GM12878 (cell line): ENCODE results near the gene NFE2L3. TPM values are rescaled to one million over a fixed set of nuclear protein-coding genes. Genes with fewer than 3 reads are reported as not detected.

Experiments
- ATAC-seq: fragments of 200-7000 bp; cut with Tn5 transposase; 3 replicates; pipeline ENCODE4 v1.9.1; 2020; ENCODE audit warnings: mild to moderate bottlenecking, moderate library complexity
- BruUV-seq: library from RNA; stranded (reverse); fragments of 400-500 nt; replicated peaks from 2 replicates; lab custom pipeline; 2021; lab: Mats Ljungman, UMichigan
- CTCF ChIA-PET: fragments of 300-600 bp; sonication (Branson Sonifier 250); formaldehyde crosslinking; extraction: SDS; loops from one replicate; lab custom pipeline; 2021; ENCODE audit warnings: inconsistent platforms; lab: Yijun Ruan, JAX
- POLR2A ChIA-PET: fragments of 350-600 bp; formaldehyde crosslinking; extraction: SDS; loops from one replicate; lab custom pipeline; 2021; ENCODE audit warnings: inconsistent platforms; lab: Charles Lee
- RAD21 ChIA-PET: fragments of 300-600 bp; sonication (Branson Sonifier 250); formaldehyde crosslinking; loops from one replicate; lab custom pipeline; 2023; ENCODE audit warnings: antibody characterized with exemption; ENCODE audit not compliant: unreplicated experiment; lab: Charles Lee
- SMC1A ChIA-PET: fragments of 300-600 bp; sonication (Branson Sonifier 250); formaldehyde crosslinking; loops from one replicate; lab custom pipeline; 2023; ENCODE audit not compliant: unreplicated experiment, uncharacterized antibody; lab: Charles Lee
- DNase-seq: peaks from one replicate; pipeline ENCODE4 v3.0.0-alpha.2; 2011; ENCODE audit warnings: low read depth, low spot score
- FAIRE-seq: peaks from 3 replicates; lab custom pipeline; 2011; peaks lifted over from hg19 to GRCh38; lab: Jason Lieb, UNC
- H2AFZ ChIP-seq: 2 replicates; pipeline ENCODE4 v1.6.0; 2011; ENCODE audit warnings: low read depth, low read length, control low read depth; ENCODE audit not compliant: control insufficient read depth
- H3K27ac ChIP-seq: 2 replicates; pipeline ENCODE4 v1.5.1; 2011; ENCODE audit warnings: control low read depth; ENCODE audit not compliant: control insufficient read depth, insufficient read depth
- H3K27me3 ChIP-seq, 2 experiments: replicated peaks in 1 of 2; 2 replicates each; pipeline versions ENCODE4 v1.6.0 to v1.6.1; 2011; ENCODE audit warnings: low read length in 1 of 2; ENCODE audit not compliant: control insufficient read depth in 2 of 2, insufficient read depth in 2 of 2
- H3K36me3 ChIP-seq, 2 experiments: 2 replicates each; pipeline ENCODE4 v1.5.1; 2011; ENCODE audit warnings: low read length in 1 of 2; ENCODE audit not compliant: control insufficient read depth in 2 of 2, insufficient read depth in 2 of 2
- H3K4me1 ChIP-seq: 2 replicates; pipeline ENCODE4 v1.6.1; 2011; ENCODE audit warnings: mild to moderate bottlenecking, low read length, moderate library complexity, mixed read lengths; ENCODE audit not compliant: control insufficient read depth, insufficient read depth
- H3K4me2 ChIP-seq: 2 replicates; pipeline ENCODE4 v1.6.0; 2011; ENCODE audit warnings: control low read depth; ENCODE audit not compliant: control insufficient read depth, insufficient read depth
- H3K4me3 ChIP-seq: fragments of 200-600 bp; sonication (generic); 2 replicates; pipeline ENCODE4 v1.5.1; 2016
- H3K79me2 ChIP-seq: 2 replicates; pipeline ENCODE4 v1.6.0; 2011; ENCODE audit warnings: low read length; ENCODE audit not compliant: control insufficient read depth, insufficient read depth
- H3K9ac ChIP-seq: 2 replicates; pipeline ENCODE4 v1.8.0; 2011; ENCODE audit warnings: low read length, control low read depth, mixed read lengths; ENCODE audit not compliant: control insufficient read depth, insufficient read depth
- H3K9me3 ChIP-seq: replicated peaks from 3 replicates; pipeline ENCODE4 v1.5.1; 2011; ENCODE audit warnings: mild to moderate bottlenecking, low read length; ENCODE audit not compliant: control insufficient read depth, insufficient read depth
- H4K20me1 ChIP-seq: 2 replicates; pipeline ENCODE4 v1.6.0; 2011; ENCODE audit not compliant: control insufficient read depth, insufficient read depth
- RB1 ChIP-seq: fragments of 450-650 bp; formaldehyde crosslinking; IDR thresholded peaks from 2 replicates; pipeline ENCODE4 v1.6.1; 2017; ENCODE audit warnings: mild to moderate bottlenecking, borderline replicate concordance
- SMAD5 ChIP-seq: IDR thresholded peaks from 2 replicates; pipeline ENCODE4 v1.6.1; 2016; ENCODE audit warnings: antibody characterized with exemption, low read depth
- SPI1 ChIP-seq: IDR thresholded peaks from 2 replicates; pipeline ENCODE4 v1.6.1; 2011; ENCODE audit warnings: low read depth, mild to moderate bottlenecking, low read length, moderate library complexity, borderline replicate concordance; ENCODE audit not compliant: insufficient read depth
- ZNF274 ChIP-seq: IDR thresholded peaks from one replicate; pipeline ENCODE4 v1.8.0; 2011; ENCODE audit not compliant: insufficient read length, insufficient read depth
- WGBS: methylation state at CpG from one replicate; pipeline ENCODE4 v1.1.6; 2016; ENCODE audit warnings: low lambda C conversion rate; ENCODE audit not compliant: insufficient replicate concordance, insufficient coverage; ENCODE audit errors: missing lambda C conversion rate; 5-methylcytosine and 5-hydroxymethylcytosine counted together
- in situ Hi-C: fragments of 300-500 bp; cut with MboI; formaldehyde crosslinking; loops from 9 replicates; pipeline ENCODE4 v1.14.3; 2018; ENCODE audit warnings: mixed read lengths
- intact Hi-C: fragments of 100-400 bp; cut with micrococcal nuclease; formaldehyde crosslinking; loops from one replicate; pipeline ENCODE4 v1.14.2; 2022; ENCODE audit not compliant: unreplicated experiment
- polyA plus RNA-seq, 11 experiments: library from polyadenylated mRNA; depleted of rRNA in 4 of 11; unstranded in 6 of 11; stranded (reverse) in 5 of 11; fragments of >200 nt; fragmentation: Nextera tagmentation in 4 of 11; fragmentation: Illumina TruSeq in 1 of 11; extraction: Ambion mirVana in 4 of 11; extraction: Trizol in 1 of 11; gene quantifications; 1 replicate in 1 of 11; 2 replicates in 10 of 11; pipeline versions ENCODE4 v1.2.1 to v1.2.3, GENCODE V29; 2011 to 2016; ENCODE audit warnings: inconsistent platforms in 2 of 11, missing spikeins in 2 of 11, low read depth in 1 of 11
- total RNA-seq, 4 experiments: library from RNA; depleted of rRNA in 3 of 4; stranded (reverse); fragments of >200 nt in 3 of 4; fragmentation: Illumina TruSeq in 1 of 4; extraction: Trizol in 1 of 4; gene quantifications; 2 replicates each; pipeline versions ENCODE4 v1.2.1 to v1.2.3, GENCODE V29; 2013 to 2021
- TF ChIP-seq, protein P1 (sequence below): fragments of 450-650 bp; IDR thresholded peaks from 2 replicates; pipeline ENCODE4 v1.6.1; 2016; ENCODE audit warnings: mild to moderate bottlenecking

Gene NFE2L3
- total and polyA plus RNA-seq, 10 of the 15 experiments (the other 5 are each of a cell fraction or from before 2014, with no cell fraction given): 4.4 to 34.9 (median 13.0) TPM

DNA sequence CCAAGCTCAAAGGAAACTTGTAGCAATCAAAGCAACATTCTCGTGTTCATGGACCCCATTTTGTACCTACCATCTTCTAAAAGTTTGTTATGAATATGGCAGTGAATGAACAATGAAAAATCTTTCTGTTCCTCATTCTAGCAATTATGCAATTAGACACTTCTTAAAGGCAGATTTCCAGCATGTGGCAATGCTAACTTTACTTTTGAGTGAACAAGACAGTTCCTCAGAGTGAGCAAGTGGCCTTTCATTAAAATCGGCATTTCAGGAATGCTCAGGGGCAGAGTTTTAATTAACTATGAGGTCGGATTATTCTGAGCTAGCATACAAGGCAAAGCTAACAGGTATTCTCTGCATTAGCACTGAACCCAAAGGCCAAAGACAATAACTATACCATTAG lies 48.4 kb upstream of the NFE2L3 start:
- TF ChIP-seq, protein P1, sequence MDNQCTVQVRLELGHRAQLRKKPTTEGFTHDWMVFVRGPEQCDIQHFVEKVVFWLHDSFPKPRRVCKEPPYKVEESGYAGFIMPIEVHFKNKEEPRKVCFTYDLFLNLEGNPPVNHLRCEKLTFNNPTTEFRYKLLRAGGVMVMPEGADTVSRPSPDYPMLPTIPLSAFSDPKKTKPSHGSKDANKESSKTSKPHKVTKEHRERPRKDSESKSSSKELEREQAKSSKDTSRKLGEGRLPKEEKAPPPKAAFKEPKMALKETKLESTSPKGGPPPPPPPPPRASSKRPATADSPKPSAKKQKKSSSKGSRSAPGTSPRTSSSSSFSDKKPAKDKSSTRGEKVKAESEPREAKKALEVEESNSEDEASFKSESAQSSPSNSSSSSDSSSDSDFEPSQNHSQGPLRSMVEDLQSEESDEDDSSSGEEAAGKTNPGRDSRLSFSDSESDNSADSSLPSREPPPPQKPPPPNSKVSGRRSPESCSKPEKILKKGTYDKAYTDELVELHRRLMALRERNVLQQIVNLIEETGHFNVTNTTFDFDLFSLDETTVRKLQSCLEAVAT: no peak
- TF ChIP-seq SPI1: peak; percentile 59; the same call in 1 of the 2 replicates
- no peak for TF ChIP-seq ZNF274
- no peak for TF ChIP-seq SMAD5
- TF ChIP-seq RB1: no peak
- Histone ChIP-seq H3K27me3 (no peaks in the 10 kb centered on the region), H3K4me2 (no peak overlapping the region), H2AFZ (no peak overlapping the region), H3K4me3 (no peak overlapping the region), H3K27ac (no peak overlapping the region), H3K9ac (no peak overlapping the region), H3K4me1 (peaks cover 10% of the 10 kb centered on the region), H3K9me3 (no peaks in the 10 kb centered on the region), H4K20me1 (no peaks in the 10 kb centered on the region), H3K79me2 (peaks cover 5% of the 10 kb centered on the region), H3K36me3 (no peaks in the 10 kb centered on the region)
- CTCF ChIA-PET: interaction anchor here (0.6 to 4.6 kb wide), 3 partner anchors 12 to 52 kb away, joined by 3 to 25 read pairs (median 4); no protein-coding TSS in a partner anchor
- POLR2A ChIA-PET: no interaction called here
- RAD21 ChIA-PET: interaction anchor here (0.8 to 1.1 kb wide), 2 partner anchors 89 to 98 kb away, joined by 3 read pairs; partner anchors contain the start of gene CBX3
- in situ Hi-C loops (no loop called here), intact Hi-C loops (no loop called here)
- SMC1A ChIA-PET: interaction anchor here (0.7 to 3.8 kb wide), 7 partner anchors 9 to 95 kb away, joined by 3 to 20 read pairs (median 3); no protein-coding TSS in a partner anchor
- ATAC-seq: no peak
- no TSS peak for BruUV-seq
- FAIRE-seq: no peak
- 100% methylated on average over 3 of the region's 3 CpGs for WGBS
- DNase-seq: no peak
